MM.1S (cell line): Measurements from ENCODE around the gene SVEP1.

Source experiments
- DNase-seq: peaks from one replicate; pipeline ENCODE4 v3.0.0-alpha.2; 2015
- H2AFZ ChIP-seq: fragments of 300-600 bp; sonication (generic); 2 replicates; pipeline ENCODE4 v1.6.0; 2016; ENCODE audit warnings: antibody characterized with exemption, low read length
- H3F3A ChIP-seq: fragments of 300-600 bp; sonication (generic); 2 replicates; pipeline ENCODE4 v1.6.1; 2016; ENCODE audit warnings: mild to moderate bottlenecking, antibody characterized with exemption, low read length, moderate library complexity, mixed read lengths; ENCODE audit not compliant: insufficient read depth
- H3K27ac ChIP-seq: fragments of 300-600 bp; sonication (generic); 2 replicates; pipeline ENCODE4 v1.5.1; 2016; ENCODE audit warnings: mild to moderate bottlenecking, low read length
- H3K27me3 ChIP-seq: fragments of 300-600 bp; sonication (generic); replicated peaks from 2 replicates; pipeline ENCODE4 v1.6.0; 2016; ENCODE audit warnings: low read length; ENCODE audit not compliant: insufficient read depth
- H3K36me3 ChIP-seq: fragments of 300-600 bp; sonication (generic); replicated peaks from 2 replicates; pipeline ENCODE4 v1.6.1; 2016; ENCODE audit warnings: mild to moderate bottlenecking, low read length, mixed read lengths; ENCODE audit not compliant: insufficient read depth
- H3K4me1 ChIP-seq: fragments of 300-600 bp; sonication (generic); 2 replicates; pipeline ENCODE4 v1.6.1; 2016; ENCODE audit warnings: low read length, mixed read lengths
- H3K4me2 ChIP-seq: fragments of 300-600 bp; sonication (generic); 2 replicates; pipeline ENCODE4 v1.6.0; 2016; ENCODE audit warnings: low read depth, low read length
- H3K4me3 ChIP-seq: fragments of 300-600 bp; sonication (generic); 2 replicates; pipeline ENCODE4 v1.5.1; 2016; ENCODE audit warnings: low read length, mixed read lengths
- H3K79me2 ChIP-seq: fragments of 300-600 bp; sonication (generic); 2 replicates; pipeline ENCODE4 v1.6.1; 2016; ENCODE audit warnings: mixed run types, low read length, mixed read lengths
- H3K9ac ChIP-seq: fragments of 300-600 bp; sonication (generic); 2 replicates; pipeline ENCODE4 v1.6.1; 2016; ENCODE audit warnings: low read length, mixed read lengths
- H3K9me2 ChIP-seq: fragments of 300-600 bp; sonication (generic); replicated peaks from 2 replicates; pipeline ENCODE4 v1.6.1; 2016; ENCODE audit warnings: mild to moderate bottlenecking, low read length, mixed read lengths; ENCODE audit not compliant: insufficient read depth
- H3K9me3 ChIP-seq: fragments of 300-600 bp; sonication (generic); replicated peaks from 2 replicates; pipeline ENCODE4 v1.6.1; 2016; ENCODE audit warnings: mild to moderate bottlenecking, low read length, mixed read lengths; ENCODE audit not compliant: insufficient read depth
- H4K20me1 ChIP-seq: fragments of 300-600 bp; sonication (generic); 2 replicates; pipeline ENCODE4 v1.6.1; 2016; ENCODE audit warnings: mild to moderate bottlenecking, low read length, moderate library complexity, mixed read lengths; ENCODE audit not compliant: insufficient read depth
- CTCF ChIP-seq: fragments of 300-600 bp; sonication (generic); IDR thresholded peaks from 2 replicates; pipeline ENCODE4 v1.5.1; 2016; ENCODE audit warnings: antibody characterized with exemption, low read length, mixed read lengths
- EZH2 ChIP-seq: fragments of 300-600 bp; sonication (generic); optimal IDR thresholded peaks from 2 replicates; pipeline ENCODE3; 2017; ENCODE audit warnings: low read depth, mild to moderate bottlenecking, antibody characterized with exemption, low read length, mixed read lengths
- EZH2phosphoT487 ChIP-seq: fragments of 300-600 bp; sonication (generic); IDR thresholded peaks from 2 replicates; pipeline ENCODE4 v1.6.1; 2018; ENCODE audit warnings: antibody characterized with exemption, low read length

The SVEP1 gene

GRCh38 chr9:110546411-110546871, 33.1 kb downstream of the SVEP1 start:
- no peaks in the 10 kb centered on the region for H3K9me2 ChIP-seq
- no peaks in the 10 kb centered on the region for H3K9me3 ChIP-seq
- no peaks in the 10 kb centered on the region for H3K4me1 ChIP-seq
- no peaks in the 10 kb centered on the region for H3F3A ChIP-seq
- H3K27ac ChIP-seq: no peak overlapping the region
- no peaks in the 10 kb centered on the region for H3K27me3 ChIP-seq
- no peak overlapping the region for H3K4me2 ChIP-seq
- no peak for DNase-seq
- H3K4me3 ChIP-seq: no peak overlapping the region
- no peaks in the 10 kb centered on the region for H3K79me2 ChIP-seq
- H4K20me1 ChIP-seq: no peaks in the 10 kb centered on the region
- no peak overlapping the region for H2AFZ ChIP-seq
- no peak for TF ChIP-seq EZH2phosphoT487
- no peak for TF ChIP-seq EZH2
- no peak for TF ChIP-seq CTCF
- no peak overlapping the region for H3K9ac ChIP-seq
- no peaks in the 10 kb centered on the region for H3K36me3 ChIP-seq

GRCh38 chr9:110545705-110546104, 33.8 kb downstream of the SVEP1 start:
- Histone ChIP-seq H2AFZ (no peak overlapping the region), H3K4me3 (no peak overlapping the region), H3K9ac (no peak overlapping the region), H3F3A (no peaks in the 10 kb centered on the region), H3K4me1 (no peaks in the 10 kb centered on the region), H3K9me3 (no peaks in the 10 kb centered on the region), H3K79me2 (no peaks in the 10 kb centered on the region), H3K36me3 (no peaks in the 10 kb centered on the region), H3K4me2 (no peak overlapping the region), H3K27ac (no peak overlapping the region), H3K27me3 (no peaks in the 10 kb centered on the region), H3K9me2 (no peaks in the 10 kb centered on the region), H4K20me1 (no peaks in the 10 kb centered on the region)
- no peak for DNase-seq
- TF ChIP-seq CTCF (no peak), EZH2phosphoT487 (no peak), EZH2 (no peak)

GRCh38 chr9:110543631-110544051, 35.9 kb downstream of the SVEP1 start:
- no peak overlapping the region for H3K27ac ChIP-seq

More at GRCh38 chr9:110543631-110544051, 35.9 kb downstream of the SVEP1 start:
- H3K79me2 ChIP-seq: no peaks in the 10 kb centered on the region
- no peak overlapping the region for H2AFZ ChIP-seq
- no peaks in the 10 kb centered on the region for H3K9me3 ChIP-seq
- no peak overlapping the region for H3K4me3 ChIP-seq
- no peaks in the 10 kb centered on the region for H4K20me1 ChIP-seq
- no peak overlapping the region for H3K9ac ChIP-seq
- no peaks in the 10 kb centered on the region for H3K27me3 ChIP-seq
- no peak overlapping the region for H3K4me2 ChIP-seq
- TF ChIP-seq EZH2 (no peak), EZH2phosphoT487 (no peak), CTCF (no peak)
- no peaks in the 10 kb centered on the region for H3K9me2 ChIP-seq
- no peaks in the 10 kb centered on the region for H3K36me3 ChIP-seq
- no peaks in the 10 kb centered on the region for H3K4me1 ChIP-seq
- H3F3A ChIP-seq: no peaks in the 10 kb centered on the region
- DNase-seq: no peak
